ENCODE data around the gene PPP3R1.

PPP3R1 gene

GRCh38 chr2:68236103-68236734, 16.1 kb downstream of the PPP3R1 start:
- in situ Hi-C loops (cut with MboI; ENCODE audit: low sequenced_read_pairs): no loop called here

- in situ Hi-C loops (cut with MboI; ENCODE audit: low sequenced_read_pairs): no loop called here
Measured at GRCh38 chr2:68235090-68235489, 17.2 kb downstream of the PPP3R1 start.

GRCh38 chr2:68234405-68234804, 17.9 kb downstream of the PPP3R1 start:
- in situ Hi-C loops (cut with MboI; ENCODE audit: low sequenced_read_pairs): no loop called here

GRCh38 chr2:68231061-68231372, 21.3 kb downstream of the PPP3R1 start:
- in situ Hi-C loops (cut with MboI; ENCODE audit: low sequenced_read_pairs): no loop called here

- in situ Hi-C loops (cut with MboI; ENCODE audit: low sequenced_read_pairs): no loop called here
Measured at GRCh38 chr2:68230241-68231060, 21.9 kb downstream of the PPP3R1 start.

- in situ Hi-C loops (cut with MboI; ENCODE audit: low sequenced_read_pairs): no loop called here
Measured at GRCh38 chr2:68226794-68227193, 25.5 kb downstream of the PPP3R1 start.

GRCh38 chr2:68225119-68225632, 27.2 kb downstream of the PPP3R1 start:
- in situ Hi-C loops (cut with MboI; ENCODE audit: low sequenced_read_pairs): no loop called here

GRCh38 chr2:68223419-68223818, 28.9 kb downstream of the PPP3R1 start:
- in situ Hi-C loops (cut with MboI; ENCODE audit: low sequenced_read_pairs): no loop called here

GRCh38 chr2:68222287-68222686, 30.0 kb downstream of the PPP3R1 start:
- in situ Hi-C loops (cut with MboI; ENCODE audit: low sequenced_read_pairs): no loop called here

GRCh38 chr2:68218343-68218901, 33.9 kb downstream of the PPP3R1 start:
- in situ Hi-C loops (cut with MboI; ENCODE audit: low sequenced_read_pairs): no loop called here

- in situ Hi-C loops (cut with MboI; ENCODE audit: low sequenced_read_pairs): no loop called here
Measured at GRCh38 chr2:68217729-68218128, 34.6 kb downstream of the PPP3R1 start.

GRCh38 chr2:68216454-68217310, 35.6 kb downstream of the PPP3R1 start:
- in situ Hi-C loops (cut with MboI; ENCODE audit: low sequenced_read_pairs): no loop called here

GRCh38 chr2:68214381-68214780, 38.0 kb downstream of the PPP3R1 start:
- in situ Hi-C loops (cut with MboI; ENCODE audit: low sequenced_read_pairs): no loop called here

- in situ Hi-C loops (cut with MboI; ENCODE audit: low sequenced_read_pairs): no loop called here
Measured at GRCh38 chr2:68206793-68207192, 45.5 kb downstream of the PPP3R1 start.

GRCh38 chr2:68203587-68203986, 48.7 kb downstream of the PPP3R1 start:
- in situ Hi-C loops (cut with MboI; ENCODE audit: low sequenced_read_pairs): no loop called here

GRCh38 chr2:68200157-68200787, 52.1 kb downstream of the PPP3R1 start:
- in situ Hi-C loops (cut with MboI; ENCODE audit: low sequenced_read_pairs): no loop called here

GRCh38 chr2:68196120-68196716, 56.1 kb downstream of the PPP3R1 start:
- in situ Hi-C loops (cut with MboI; ENCODE audit: low sequenced_read_pairs): no loop called here

GRCh38 chr2:68195096-68195495, 57.2 kb downstream of the PPP3R1 start:
- in situ Hi-C loops (cut with MboI; ENCODE audit: low sequenced_read_pairs): no loop called here

- in situ Hi-C loops (cut with MboI; ENCODE audit: low sequenced_read_pairs): no loop called here
Measured at GRCh38 chr2:68193787-68194372, 58.5 kb downstream of the PPP3R1 start.

- in situ Hi-C loops (cut with MboI; ENCODE audit: low sequenced_read_pairs): no loop called here
Measured at GRCh38 chr2:68193144-68193543, 59.2 kb downstream of the PPP3R1 start.
